HEK293 (cell line): ENCODE measurements around the gene RHD.
A peak's percentile ranks its signal among the peaks of the same experiment; 100 is the strongest.

Source experiments
- CTCF ChIA-PET: fragments of 350-600 bp; formaldehyde crosslinking; extraction: SDS; loops from one replicate; lab custom pipeline; 2021; ENCODE audit warnings: antibody characterized with exemption; lab: Yijun Ruan, JAX
- POLR2A ChIA-PET: fragments of 300-600 bp; formaldehyde crosslinking; extraction: SDS; loops from one replicate; lab custom pipeline; 2020; ENCODE audit warnings: antibody characterized with exemption, inconsistent platforms; lab: Yijun Ruan, JAX
- H3K27ac ChIP-seq: fragments of 200-500 bp; sonication (Bioruptor generic); 2 replicates; pipeline ENCODE4 v1.5.1; 2014; ENCODE audit warnings: low read depth, low read length, control low read depth, inconsistent platforms; ENCODE audit errors: extremely low read depth
- H3K36me3 ChIP-seq, 2 experiments: fragments of 200-500 bp in 1 of 2; sonication (Bioruptor generic) in 1 of 2; 1 replicate in 1 of 2; 2 replicates in 1 of 2; pipeline ENCODE4 v1.5.1; 2014 to 2017; ENCODE audit warnings: inconsistent platforms in 2 of 2, low read length in 2 of 2; ENCODE audit not compliant: control insufficient read depth in 2 of 2, insufficient read depth in 1 of 2
- H3K4me1 ChIP-seq: fragments of 200-500 bp; sonication (Bioruptor generic); 2 replicates; pipeline ENCODE4 v1.5.1; 2014; ENCODE audit warnings: mild to moderate bottlenecking, low read length, inconsistent platforms; ENCODE audit not compliant: control insufficient read depth, insufficient read depth
- H3K4me3 ChIP-seq: 2 replicates; pipeline ENCODE4 v1.5.1; 2011; ENCODE audit warnings: low read depth, mild to moderate bottlenecking, control low read depth, low read length, moderate library complexity
- H3K9me3 ChIP-seq: fragments of 200-500 bp; sonication (Bioruptor generic); 2 replicates; pipeline ENCODE4 v1.5.1; 2014; ENCODE audit warnings: low read depth, low read length, inconsistent platforms; ENCODE audit not compliant: control insufficient read depth, insufficient read depth
- BCL11A ChIP-seq: fragments of 450-650 bp; formaldehyde crosslinking; IDR thresholded peaks from 2 replicates; pipeline ENCODE4 v1.5.1; 2016; ENCODE audit warnings: low read depth, missing biosample characterization, missing genetic modification characterization
- CTCF ChIP-seq: fragments of 450-650 bp; formaldehyde crosslinking; IDR thresholded peaks from 2 replicates; pipeline ENCODE4 v1.5.1; 2016; ENCODE audit warnings: missing biosample characterization, missing genetic modification characterization
- GFI1B ChIP-seq: fragments of 450-650 bp; formaldehyde crosslinking; IDR thresholded peaks from 2 replicates; pipeline ENCODE4 v1.5.1; 2016; ENCODE audit warnings: missing biosample characterization, missing genetic modification characterization
- WT1 ChIP-seq: fragments of 450-650 bp; formaldehyde crosslinking; IDR thresholded peaks from 2 replicates; pipeline ENCODE4 v1.5.1; 2016; ENCODE audit warnings: missing biosample characterization, missing genetic modification characterization
- ZBTB48 ChIP-seq: fragments of 450-650 bp; formaldehyde crosslinking; IDR thresholded peaks from 2 replicates; pipeline ENCODE4 v1.5.1; 2016; ENCODE audit warnings: missing biosample characterization, missing genetic modification characterization
- ZNF133 ChIP-seq: fragments of 450-650 bp; formaldehyde crosslinking; IDR thresholded peaks from 2 replicates; pipeline ENCODE4 v1.5.1; 2016; ENCODE audit warnings: missing biosample characterization, missing genetic modification characterization
- ZNF311 ChIP-seq: fragments of 450-650 bp; formaldehyde crosslinking; IDR thresholded peaks from 2 replicates; pipeline ENCODE4 v1.5.1; 2017; ENCODE audit warnings: missing biosample characterization, missing genetic modification characterization, borderline replicate concordance
- ZNF335 ChIP-seq: fragments of 450-650 bp; formaldehyde crosslinking; conservative IDR thresholded peaks from 2 replicates; pipeline ENCODE4 v1.5.1; 2016; ENCODE audit warnings: missing biosample characterization, missing genetic modification characterization
- ZNF354C ChIP-seq: fragments of 450-650 bp; formaldehyde crosslinking; IDR thresholded peaks from 2 replicates; pipeline ENCODE4 v1.5.1; 2016; ENCODE audit warnings: missing biosample characterization, missing genetic modification characterization, low read depth, borderline replicate concordance
- ZNF423 ChIP-seq: fragments of 450-650 bp; formaldehyde crosslinking; IDR thresholded peaks from 2 replicates; pipeline ENCODE4 v1.5.1; 2016; ENCODE audit warnings: missing biosample characterization, missing genetic modification characterization
- ZNF518A ChIP-seq: fragments of 450-650 bp; formaldehyde crosslinking; conservative IDR thresholded peaks from 2 replicates; pipeline ENCODE4 v1.5.1; 2016; ENCODE audit warnings: low read depth, missing biosample characterization, missing genetic modification characterization
- ZNF596 ChIP-seq: fragments of 450-650 bp; IDR thresholded peaks from 2 replicates; pipeline ENCODE4 v1.5.0; 2018; ENCODE audit warnings: missing biosample characterization, mild to moderate bottlenecking, missing genetic modification characterization, moderate library complexity
- ZNF692 ChIP-seq: fragments of 450-650 bp; formaldehyde crosslinking; IDR thresholded peaks from 2 replicates; pipeline ENCODE4 v1.5.1; 2016; ENCODE audit warnings: missing biosample characterization, missing genetic modification characterization
- ZNF785 ChIP-seq: fragments of 450-650 bp; formaldehyde crosslinking; IDR thresholded peaks from 2 replicates; pipeline ENCODE4 v1.5.1; 2016; ENCODE audit warnings: missing biosample characterization, missing genetic modification characterization
- ZNF791 ChIP-seq: fragments of 450-650 bp; formaldehyde crosslinking; IDR thresholded peaks from 2 replicates; pipeline ENCODE4 v1.5.1; 2016; ENCODE audit warnings: missing biosample characterization, missing genetic modification characterization
- ZNF843 ChIP-seq: fragments of 450-650 bp; formaldehyde crosslinking; IDR thresholded peaks from 2 replicates; pipeline ENCODE4 v1.5.1; 2016; ENCODE audit warnings: missing biosample characterization, missing genetic modification characterization
- ZSCAN16 ChIP-seq: fragments of 450-650 bp; formaldehyde crosslinking; IDR thresholded peaks from 2 replicates; pipeline ENCODE4 v1.5.1; 2016; ENCODE audit warnings: missing biosample characterization, missing genetic modification characterization
- TF ChIP-seq, protein P1 (sequence below): fragments of 450-650 bp; formaldehyde crosslinking; IDR thresholded peaks from 2 replicates; pipeline ENCODE4 v1.5.1; 2016; ENCODE audit warnings: missing biosample characterization, missing genetic modification characterization
- TF ChIP-seq, protein P2 (sequence below): fragments of 450-650 bp; formaldehyde crosslinking; IDR thresholded peaks from 2 replicates; pipeline ENCODE4 v1.5.1; 2016; ENCODE audit warnings: missing biosample characterization, missing genetic modification characterization

The RHD gene

GRCh38 chr1:25247024-25247828 is 25.1 kb upstream of the RHD start, which contains the start of gene RSRP1 (continued):
- TF ChIP-seq GFI1B (tag by site-specific recombination) (0 out of 2 replicates have a peak, but pooled peaks have one; percentile 29), WT1 (tag by site-specific recombination) (no peak; the same call in 1 of the 2 replicates)

GRCh38 chr1:25247829-25248754 is 24.2 kb upstream of the RHD start:
- ChIA-PET CTCF (interaction anchor here (0.6 to 0.7 kb wide), 3 partner anchors 18 to 550 kb away, joined by 3 read pairs; no protein-coding TSS in a partner anchor), POLR2A (interaction anchor here (0.5 to 6.2 kb wide), 31 partner anchors 9 to 597 kb away, joined by 3 to 100 read pairs (median 4); partner anchors contain the start of genes CLIC4, MACO1, MTFR1L and SELENON)
- Histone ChIP-seq H3K4me3 (peak overlapping the region; percentile 99), H3K4me1 (0 out of 2 replicates have a peak, but pooled peaks cover 2% of the 10 kb centered on the region), H3K27ac (peak overlapping the region; percentile 96; the same call in 1 of the 2 replicates), H3K9me3 (no peaks in the 10 kb centered on the region), H3K36me3 (peaks cover 18 to 35% of the 10 kb centered on the region in 2 experiments)
- TF ChIP-seq ZNF518A (tag by site-specific recombination) (no peak), ZNF423 (tag by site-specific recombination) (no peak), ZNF791 (tag by site-specific recombination) (no peak), ZNF785 (tag by site-specific recombination) (0 out of 2 replicates have a peak, but pooled peaks have one; percentile 59), CTCF (tag by site-specific recombination) (peak; percentile 84), ZNF133 (no peak), ZNF335 (tag by site-specific recombination) (peak; percentile 80), ZNF311 (tag by site-specific recombination) (no peak), ZBTB48 (tag by site-specific recombination) (peak; percentile 33; the same call in 1 of the 2 replicates), BCL11A (tag by site-specific recombination) (no peak), ZNF692 (no peak), ZSCAN16 (tag by site-specific recombination) (no peak), ZNF843 (tag by site-specific recombination) (no peak), ZNF596 (tag by site-specific recombination) (no peak), ZNF354C (tag by site-specific recombination) (no peak)
- TF ChIP-seq, protein P1, sequence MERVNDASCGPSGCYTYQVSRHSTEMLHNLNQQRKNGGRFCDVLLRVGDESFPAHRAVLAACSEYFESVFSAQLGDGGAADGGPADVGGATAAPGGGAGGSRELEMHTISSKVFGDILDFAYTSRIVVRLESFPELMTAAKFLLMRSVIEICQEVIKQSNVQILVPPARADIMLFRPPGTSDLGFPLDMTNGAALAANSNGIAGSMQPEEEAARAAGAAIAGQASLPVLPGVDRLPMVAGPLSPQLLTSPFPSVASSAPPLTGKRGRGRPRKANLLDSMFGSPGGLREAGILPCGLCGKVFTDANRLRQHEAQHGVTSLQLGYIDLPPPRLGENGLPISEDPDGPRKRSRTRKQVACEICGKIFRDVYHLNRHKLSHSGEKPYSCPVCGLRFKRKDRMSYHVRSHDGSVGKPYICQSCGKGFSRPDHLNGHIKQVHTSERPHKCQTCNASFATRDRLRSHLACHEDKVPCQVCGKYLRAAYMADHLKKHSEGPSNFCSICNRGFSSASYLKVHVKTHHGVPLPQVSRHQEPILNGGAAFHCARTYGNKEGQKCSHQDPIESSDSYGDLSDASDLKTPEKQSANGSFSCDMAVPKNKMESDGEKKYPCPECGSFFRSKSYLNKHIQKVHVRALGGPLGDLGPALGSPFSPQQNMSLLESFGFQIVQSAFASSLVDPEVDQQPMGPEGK = peak; percentile 17
- TF ChIP-seq, protein P2, sequence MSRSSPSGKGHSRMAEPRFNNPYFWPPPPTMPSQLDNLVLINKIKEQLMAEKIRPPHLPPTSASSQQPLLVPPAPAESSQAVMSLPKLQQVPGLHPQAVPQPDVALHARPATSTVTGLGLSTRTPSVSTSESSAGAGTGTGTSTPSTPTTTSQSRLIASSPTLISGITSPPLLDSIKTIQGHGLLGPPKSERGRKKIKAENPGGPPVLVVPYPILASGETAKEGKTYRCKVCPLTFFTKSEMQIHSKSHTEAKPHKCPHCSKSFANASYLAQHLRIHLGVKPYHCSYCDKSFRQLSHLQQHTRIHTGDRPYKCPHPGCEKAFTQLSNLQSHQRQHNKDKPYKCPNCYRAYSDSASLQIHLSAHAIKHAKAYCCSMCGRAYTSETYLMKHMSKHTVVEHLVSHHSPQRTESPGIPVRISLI = no peak
